ENCODE measurements around the gene FAT3. TPM values are rescaled to one million over a fixed set of nuclear protein-coding genes. Genes with fewer than 3 reads are reported as not detected.

Gene FAT3
- 0.13 TPM for total RNA-seq

GRCh38 chr11:92224407-92225124, at the start of gene FAT3:
Gene FAT3 (plus strand): TSS chr11:92224818. CDS start chr11:92352113, 127,295 bp downstream.
- ATAC-seq: peak; percentile 64
- no peak for DNase-seq (ENCODE audit: low spot score)

DNA sequence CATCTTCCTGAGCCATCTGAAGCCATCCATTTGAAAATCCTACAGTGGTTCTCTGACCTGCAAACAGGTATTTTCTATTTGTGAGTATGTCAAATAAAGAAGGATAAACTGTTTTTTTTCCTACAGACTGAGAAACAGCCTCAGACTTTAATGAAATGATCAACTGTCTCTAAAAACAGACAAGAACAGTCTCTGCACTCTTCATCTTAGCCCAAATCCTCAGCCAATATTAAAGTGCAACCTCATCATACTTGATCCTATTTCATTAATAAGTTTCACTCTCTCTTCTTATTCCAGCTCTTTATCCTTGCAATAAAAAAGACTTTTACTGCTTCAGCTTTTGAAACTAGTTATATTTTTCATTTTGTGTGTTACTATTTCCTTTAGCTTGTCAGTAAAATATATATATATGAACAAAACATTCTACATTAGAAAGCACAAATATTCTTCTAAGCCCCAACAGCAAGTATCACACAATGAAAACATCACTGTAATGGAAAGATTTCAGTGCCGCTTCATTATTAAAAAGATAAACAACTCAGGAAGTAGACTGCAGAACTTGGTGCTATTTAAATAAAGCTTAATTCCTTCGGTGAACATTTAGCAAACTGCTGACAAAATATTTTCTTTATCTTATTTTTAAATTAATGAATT, 45.5 kb upstream of the FAT3 start:
- DNase-seq (ENCODE audit: low spot score) (no peak), ATAC-seq (no peak)

- ATAC-seq: no peak
- DNase-seq (ENCODE audit: low spot score): no peak
Measured at GRCh38 chr11:92180226-92180625, 44.4 kb upstream of the FAT3 start.

GRCh38 chr11:92180664-92181251, 43.9 kb upstream of the FAT3 start:
- no peak for DNase-seq (ENCODE audit: low spot score)
- ATAC-seq: no peak

DNA sequence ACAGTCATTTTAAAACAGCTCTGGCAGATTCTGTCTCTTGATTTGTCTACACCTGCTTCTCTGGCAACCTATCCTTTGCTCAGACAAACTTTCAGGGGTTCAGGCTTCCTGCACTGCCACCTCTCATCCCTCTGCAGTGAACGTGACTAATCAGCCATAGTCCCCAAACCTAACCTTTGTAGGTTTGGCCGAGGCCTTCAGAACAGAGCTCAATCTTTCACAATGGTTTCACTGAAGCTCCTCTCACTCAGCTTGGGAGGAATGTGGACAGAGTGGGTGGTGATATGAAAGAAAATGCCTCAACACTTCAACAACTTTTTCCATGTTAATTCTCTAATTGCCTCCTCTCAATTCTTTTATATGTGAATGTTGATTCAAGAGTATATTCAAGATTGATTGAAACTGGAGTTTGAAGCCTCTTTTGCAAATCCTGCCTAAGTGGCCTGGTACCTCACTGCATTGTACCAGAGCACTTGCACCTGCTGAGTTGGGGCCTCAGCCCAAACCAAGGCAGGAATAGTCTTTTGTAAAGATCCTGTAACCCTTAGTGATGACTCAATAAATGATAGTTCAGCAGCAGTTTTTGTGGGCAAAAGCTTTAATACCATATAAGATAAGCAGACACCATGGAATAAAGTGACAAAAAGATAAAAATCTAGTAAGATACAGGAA, 33.9 kb upstream of the FAT3 start:
- no peak for DNase-seq (ENCODE audit: low spot score)
- ATAC-seq: no peak

DNA sequence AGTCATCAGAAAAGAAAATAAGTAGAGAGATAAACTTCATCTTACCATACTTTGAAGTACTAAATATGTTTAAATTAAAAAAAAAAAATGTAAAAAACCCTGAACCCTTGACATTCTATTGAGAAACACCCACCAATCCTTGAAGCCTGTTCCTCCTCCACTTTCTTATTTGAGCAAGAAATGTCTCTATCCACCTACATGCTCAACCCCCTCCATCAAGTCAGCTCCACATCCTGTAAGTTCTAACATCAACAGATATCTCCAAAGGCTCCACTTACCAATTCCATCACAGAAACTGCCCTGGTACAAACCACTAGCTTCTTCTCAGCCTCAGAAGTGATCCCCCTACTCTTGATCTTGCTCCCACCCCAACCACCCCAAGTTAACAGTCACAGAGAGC, 32.5 kb upstream of the FAT3 start:
- DNase-seq (ENCODE audit: low spot score) (no peak), ATAC-seq (no peak)

- ATAC-seq (no peak), DNase-seq (ENCODE audit: low spot score) (no peak)
Measured at GRCh38 chr11:92198268-92198667, 26.4 kb upstream of the FAT3 start.

DNA sequence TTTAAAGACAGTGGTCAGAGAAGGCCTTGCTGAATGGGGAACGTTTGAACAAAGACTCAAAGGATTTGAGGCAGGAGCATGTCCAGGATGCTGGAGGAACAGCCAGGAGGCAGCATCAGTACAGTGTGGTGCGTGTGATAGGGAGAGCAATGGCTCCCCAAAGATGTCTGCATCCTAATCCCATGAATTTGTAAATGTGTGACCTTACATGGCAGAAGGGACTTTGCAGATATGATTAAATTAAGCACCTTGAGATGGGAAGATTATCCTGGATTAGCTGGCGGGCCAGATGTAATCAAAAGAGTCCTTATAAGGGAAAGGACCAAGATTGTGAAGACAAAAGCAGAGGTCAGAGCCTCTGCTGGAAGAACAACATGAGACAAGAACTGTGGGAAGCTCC, 24.6 kb upstream of the FAT3 start:
- ATAC-seq (no peak), DNase-seq (ENCODE audit: low spot score) (no peak)

DNA sequence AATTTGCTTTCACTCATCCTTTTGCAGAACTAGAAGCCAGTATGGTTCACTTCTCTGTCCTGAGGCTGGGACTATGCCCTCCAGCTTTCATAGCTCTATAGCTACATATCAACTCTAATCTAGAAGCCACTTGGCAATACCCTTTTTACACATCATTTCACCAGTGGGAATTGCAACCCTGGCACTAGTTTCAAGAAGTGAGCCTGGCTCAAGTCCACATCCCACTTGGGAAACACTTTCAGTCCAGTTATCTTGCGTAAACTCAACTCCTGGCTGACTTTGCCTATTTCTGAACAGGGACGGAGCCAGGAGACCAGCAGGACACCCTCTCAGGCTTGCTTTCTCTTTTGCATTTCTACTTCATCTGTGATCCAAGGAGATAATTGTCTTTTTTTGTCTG, 19.9 kb upstream of the FAT3 start:
- DNase-seq (ENCODE audit: low spot score) (peak; percentile 58), ATAC-seq (peak; percentile 79)

DNA sequence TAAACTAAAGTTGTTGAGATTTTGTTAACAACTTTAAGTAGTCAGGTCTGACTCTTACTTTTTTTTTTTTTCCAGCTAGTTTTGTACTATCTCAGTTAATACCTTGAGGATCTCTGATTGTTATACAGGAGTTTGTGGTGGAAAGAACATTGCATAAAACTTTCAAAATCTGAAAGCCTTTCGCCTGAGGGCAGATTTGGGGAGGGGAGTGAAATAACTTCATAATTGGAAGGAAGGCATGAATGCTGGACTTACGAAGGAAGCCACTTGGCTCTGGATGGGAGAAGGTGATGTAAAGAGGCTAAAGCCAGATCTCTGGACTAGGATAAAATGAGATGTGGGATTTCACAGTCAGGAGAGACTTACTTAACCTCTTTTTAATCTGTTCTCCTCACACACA, 18.2 kb upstream of the FAT3 start:
- ATAC-seq: no peak

DNA sequence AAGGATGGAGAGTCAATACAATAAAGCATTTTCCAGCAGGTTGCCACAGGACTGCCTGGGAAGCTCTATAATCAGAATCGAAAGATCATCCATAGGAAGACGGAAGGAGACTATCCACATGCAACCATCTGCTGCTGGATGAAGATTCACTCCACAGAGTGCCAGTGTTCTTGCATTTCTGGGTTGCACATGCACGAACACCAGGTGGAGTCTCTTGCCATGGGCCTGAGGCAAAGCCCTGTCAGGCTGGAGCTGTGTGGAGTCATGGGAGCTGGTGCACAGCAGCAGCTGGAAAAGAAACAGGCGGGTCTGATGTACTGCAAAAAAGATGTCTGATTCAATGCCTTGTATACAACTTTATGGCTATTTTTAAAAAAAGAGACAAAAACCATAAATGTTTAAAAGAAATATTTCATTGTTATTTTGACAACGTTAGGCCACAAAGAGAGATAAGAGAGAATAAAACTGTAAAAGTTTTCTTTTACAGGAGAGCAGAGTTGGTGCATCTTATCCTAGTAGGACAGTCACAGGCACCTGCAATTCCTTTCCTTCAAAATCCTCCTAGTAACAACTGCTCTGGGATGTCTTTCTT, 12.9 kb upstream of the FAT3 start:
- ATAC-seq (peak; percentile 88), DNase-seq (ENCODE audit: low spot score) (no peak)

More for the DNA sequence above, 18.2 kb upstream of the FAT3 start:
- no peak for DNase-seq (ENCODE audit: low spot score)

DNA sequence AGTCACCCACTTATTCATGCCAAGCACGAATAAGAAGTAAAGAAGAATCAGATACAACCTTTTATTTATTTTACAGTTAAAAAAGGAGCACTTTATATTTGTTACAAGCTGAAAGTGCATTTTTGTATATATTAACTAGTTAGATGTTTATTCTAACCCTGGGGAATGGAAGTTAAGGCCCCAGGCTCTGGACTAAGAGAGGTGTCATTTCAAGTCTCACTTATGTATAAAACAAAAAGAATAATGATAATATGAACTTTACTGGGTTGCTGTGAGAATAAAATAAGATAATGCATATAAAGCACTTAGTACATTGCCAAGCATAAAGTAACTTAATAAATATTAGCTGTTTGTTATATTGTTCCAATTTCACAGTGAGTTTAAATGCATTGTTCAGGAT, 12.1 kb upstream of the FAT3 start:
- ATAC-seq: no peak
- DNase-seq (ENCODE audit: low spot score): no peak

- ATAC-seq: no peak
Measured at GRCh38 chr11:92216789-92217188, 7.8 kb upstream of the FAT3 start.

GRCh38 chr11:92219476-92219875, 5.1 kb upstream of the FAT3 start:
- no peak for ATAC-seq
- no peak for DNase-seq (ENCODE audit: low spot score)

More at GRCh38 chr11:92216789-92217188, 7.8 kb upstream of the FAT3 start:
- DNase-seq (ENCODE audit: low spot score): no peak

- no peak for DNase-seq (ENCODE audit: low spot score)
- no peak for ATAC-seq
Measured at GRCh38 chr11:92222701-92223100, 1.9 kb upstream of the FAT3 start.

- no peak for DNase-seq (ENCODE audit: low spot score)
- no peak for ATAC-seq
Measured at GRCh38 chr11:92224054-92224406, 588 bp upstream of the FAT3 start.

DNA sequence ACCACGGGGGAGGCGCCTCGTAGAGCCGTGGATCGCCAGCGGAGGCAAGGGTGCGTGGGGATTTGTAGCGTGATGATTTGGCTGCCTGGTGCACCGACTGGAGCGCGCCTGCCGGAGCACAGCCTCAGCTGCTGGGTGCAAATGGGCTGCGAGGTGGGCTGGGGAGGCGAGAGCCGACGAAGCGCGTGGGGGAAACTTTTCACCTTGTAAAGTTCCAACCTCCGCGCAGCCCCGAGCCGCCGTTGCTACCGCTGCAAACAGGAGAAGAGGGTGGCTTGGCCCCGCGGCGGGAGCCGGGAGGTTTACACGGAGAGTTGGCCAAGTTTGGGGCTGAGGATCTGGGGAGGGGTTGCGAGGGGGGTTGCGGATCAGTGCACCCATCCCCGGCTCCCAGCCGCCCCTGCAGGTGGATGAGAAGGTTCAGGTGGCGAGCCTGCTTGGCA, 528 bp downstream of the FAT3 start:
- no peak for ATAC-seq

GRCh38 chr11:92225568-92226330, 1.1 kb downstream of the FAT3 start:
- no peak for ATAC-seq
- DNase-seq (ENCODE audit: low spot score): no peak

More for the DNA sequence above, 528 bp downstream of the FAT3 start:
- DNase-seq (ENCODE audit: low spot score): no peak

DNA sequence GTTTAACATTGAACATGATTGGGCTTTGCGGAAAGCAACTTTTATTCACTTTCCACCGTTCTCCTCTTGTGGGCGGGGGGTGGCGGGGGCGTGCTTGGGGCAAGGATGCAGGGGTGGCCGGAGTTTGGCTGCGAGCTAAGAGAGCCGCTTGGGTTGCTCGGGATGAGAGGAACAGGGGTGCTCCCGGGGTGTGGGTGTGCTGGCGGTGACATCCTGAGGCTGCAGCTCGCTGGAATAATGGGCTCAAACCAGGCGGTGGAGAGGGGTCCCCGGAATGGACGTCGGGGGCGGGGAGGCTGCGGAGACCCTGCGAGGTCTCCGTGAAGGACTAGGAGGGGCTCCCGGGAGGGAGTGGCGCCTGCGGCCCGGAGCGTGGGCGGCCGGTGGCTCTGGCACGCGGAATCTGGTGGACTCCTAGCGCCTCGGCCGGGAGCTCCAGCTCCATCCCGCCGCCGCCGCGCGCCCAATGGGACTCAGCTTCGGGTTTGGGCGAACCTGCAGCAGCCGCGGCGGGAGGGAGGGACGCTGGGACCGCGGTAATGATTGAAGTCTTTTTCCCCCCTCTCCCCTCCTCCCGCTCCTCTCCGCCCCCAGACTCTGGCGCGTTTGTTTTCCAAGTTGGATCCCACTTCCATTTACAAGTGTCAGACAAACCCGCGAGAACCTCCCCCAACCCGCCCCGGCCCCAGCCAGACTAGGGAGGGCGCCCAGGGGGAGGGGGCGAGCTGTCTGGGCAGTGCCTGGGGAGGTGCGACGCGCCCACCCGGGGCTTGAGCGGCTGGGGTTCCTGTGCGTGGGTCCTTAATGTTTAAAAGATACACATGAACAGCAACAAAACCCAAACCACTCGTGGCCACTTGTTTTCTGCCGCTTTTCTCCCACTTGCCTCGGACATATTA, 2.0 kb downstream of the FAT3 start:
- no peak for DNase-seq (ENCODE audit: low spot score)
- no peak for ATAC-seq

Measured in left lobe of liver (tissue), 2 donors.